AG04450 (cell line): ENCODE data around the gene OR2F2. TPM values are rescaled to one million over a fixed set of nuclear protein-coding genes. Genes with fewer than 3 reads are reported as not detected.

Source experiments
- CTCF ChIA-PET: fragments of 300-600, 350-600 bp; formaldehyde crosslinking; extraction: SDS; loops from one replicate; lab custom pipeline; 2022; ENCODE audit warnings: antibody characterized with exemption, inconsistent platforms; lab: Charles Lee
- POLR2A ChIA-PET: fragments of 350-600 bp; formaldehyde crosslinking; extraction: SDS; loops from one replicate; lab custom pipeline; 2021; ENCODE audit warnings: antibody characterized with exemption, inconsistent platforms; lab: Yijun Ruan, JAX
- DNase-seq: peaks from one replicate; pipeline ENCODE4 v3.0.0-alpha.2; 2011; ENCODE audit warnings: low read depth, low spot score
- H3K27ac ChIP-seq: one replicate; pipeline ENCODE4 v1.5.1; 2012; ENCODE audit warnings: low read depth, low read length, control low read depth
- H3K27me3 ChIP-seq: one replicate; pipeline ENCODE4 v1.6.0; 2012; ENCODE audit warnings: low read length; ENCODE audit not compliant: control insufficient read depth, insufficient read depth
- H3K4me3 ChIP-seq: 2 replicates; pipeline ENCODE4 v1.5.1; 2011; ENCODE audit warnings: mild to moderate bottlenecking, low read depth, low read length, control low read depth
- H3K9me3 ChIP-seq: 2 replicates; pipeline ENCODE4 v1.5.1; 2012; ENCODE audit warnings: low read length; ENCODE audit not compliant: control insufficient read depth, insufficient read depth
- CTCF ChIP-seq: IDR thresholded peaks from 2 replicates; pipeline ENCODE4 v1.5.1; 2011; ENCODE audit warnings: low read depth, low read length, control low read depth, inconsistent platforms
- polyA plus RNA-seq: library from polyadenylated mRNA; depleted of rRNA; stranded (reverse); fragments of >200 nt; gene quantifications from 2 replicates; pipeline ENCODE4 v1.2.3, GENCODE V29; 2011

Gene OR2F2
- polyA plus RNA-seq, 1 experiment = not detected

GRCh38 chr7:143967398-143967797 lies 32.4 kb downstream of the OR2F2 start:
- no peak overlapping the region for H3K4me3 ChIP-seq
- POLR2A ChIA-PET = no interaction called here

GRCh38 chr7:143973870-143974416 lies 38.9 kb downstream of the OR2F2 start:
- no peak overlapping the region for H3K27ac ChIP-seq
- no peak for TF ChIP-seq CTCF
- POLR2A ChIA-PET = interaction anchor here (0.9 kb wide), 1 partner anchor 8 kb away, joined by 3 read pairs; no protein-coding TSS in a partner anchor
- no peaks in the 10 kb centered on the region for H3K9me3 ChIP-seq
- H3K4me3 ChIP-seq = no peak overlapping the region
- no peaks in the 10 kb centered on the region for H3K27me3 ChIP-seq
- DNase-seq = no peak
- CTCF ChIA-PET = no interaction called here

More at GRCh38 chr7:143967398-143967797, 32.4 kb downstream of the OR2F2 start:
- Histone ChIP-seq H3K27ac (no peak overlapping the region), H3K27me3 (no peaks in the 10 kb centered on the region), H3K9me3 (no peaks in the 10 kb centered on the region)
- no peak for DNase-seq
- CTCF ChIA-PET = no interaction called here
- TF ChIP-seq CTCF = no peak

- Histone ChIP-seq H3K27me3 (no peaks in the 10 kb centered on the region), H3K9me3 (no peaks in the 10 kb centered on the region), H3K27ac (no peak overlapping the region), H3K4me3 (no peak overlapping the region)
- TF ChIP-seq CTCF = no peak
- DNase-seq = no peak
- POLR2A ChIA-PET = interaction anchor here (0.9 kb wide), 1 partner anchor 9 kb away, joined by 3 read pairs; no protein-coding TSS in a partner anchor
- CTCF ChIA-PET = no interaction called here
Measured at GRCh38 chr7:143974459-143974858, 39.4 kb downstream of the OR2F2 start.

GRCh38 chr7:143975617-143976016 lies 40.6 kb downstream of the OR2F2 start:
- Histone ChIP-seq H3K27ac (no peak overlapping the region), H3K27me3 (no peaks in the 10 kb centered on the region), H3K9me3 (no peaks in the 10 kb centered on the region), H3K4me3 (no peak overlapping the region)
- ChIA-PET POLR2A (no interaction called here), CTCF (interaction anchor here (1.1 kb wide), 1 partner anchor 36 kb away, joined by 3 read pairs; no protein-coding TSS in a partner anchor)
- no peak for TF ChIP-seq CTCF
- no peak for DNase-seq

GRCh38 chr7:143978585-143978984 lies 43.6 kb downstream of the OR2F2 start:
- no peak for DNase-seq
- H3K9me3 ChIP-seq = peaks cover 3% of the 10 kb centered on the region; the same call in 1 of the 2 replicates
- no peak for TF ChIP-seq CTCF
- ChIA-PET CTCF (no interaction called here), POLR2A (no interaction called here)
- no peak overlapping the region for H3K4me3 ChIP-seq
- no peak overlapping the region for H3K27ac ChIP-seq
- H3K27me3 ChIP-seq = no peaks in the 10 kb centered on the region
